Measurements from ENCODE around the gene SFPQ.

GRCh38 chr1:35143737-35144508 is 49.0 kb downstream of the SFPQ start:
- no peak for TF ChIP-seq CTCF (IDR thresholded peaks at IDR 0.05; ENCODE audit: poor library complexity)
- TF ChIP-seq EZH2 (IDR thresholded peaks at IDR 0.05; ENCODE audit: borderline replicate concordance) = no peak
